GM21717 (cell line): Measurements from ENCODE around the gene STPG1.
"Not testable (repeated sequence)": the region's sequence is repeated elsewhere in the genome, so short reads cannot be mapped to it uniquely, and the experiment has no call there.

ENCODE experiments used
- ATAC-seq: cut with Tn5 transposase; IDR thresholded peaks from one replicate; pipeline ENCODE4 v1.9.1; 2021; ENCODE audit warnings: mild to moderate bottlenecking, moderate library complexity; ENCODE audit not compliant: unreplicated experiment

STPG1 gene, protein sequence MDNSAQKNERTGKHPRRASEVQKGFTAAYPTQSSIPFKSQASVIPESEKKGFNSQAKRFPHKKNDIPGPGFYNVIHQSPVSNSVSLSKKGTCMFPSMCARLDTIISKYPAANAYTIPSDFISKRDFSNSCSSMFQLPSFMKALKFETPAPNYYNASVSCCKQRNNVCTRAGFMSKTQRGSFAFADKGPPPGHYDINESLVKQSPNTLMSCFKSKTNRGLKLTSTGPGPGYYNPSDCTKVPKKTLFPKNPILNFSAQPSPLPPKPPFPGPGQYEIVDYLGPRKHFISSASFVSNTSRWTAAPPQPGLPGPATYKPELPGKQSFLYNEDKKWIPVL

GRCh38 chr1:24413350-24414163, at the start of gene STPG1:
STPG1 (minus strand) TSS chr1:24413782; CDS start chr1:24401388, 12,394 bp downstream.
- ATAC-seq, result no peak

DNA sequence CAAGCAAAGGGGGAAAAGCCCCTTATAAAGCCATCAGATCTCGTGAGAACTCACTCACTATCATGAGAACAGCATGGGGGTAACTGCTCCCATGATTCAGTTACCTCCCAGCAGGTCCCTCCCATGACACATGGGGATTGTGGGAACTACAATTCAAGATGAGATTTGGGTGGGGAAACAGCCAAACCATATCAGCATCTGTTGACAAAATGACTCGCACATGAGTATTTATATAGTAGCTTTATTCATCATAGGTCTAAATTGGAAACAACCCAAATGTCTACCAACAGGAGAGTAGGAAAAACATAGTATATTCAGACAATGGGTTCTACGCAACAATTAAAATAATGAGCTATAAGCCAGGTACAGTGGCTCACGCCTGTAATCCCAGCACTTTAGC, 48.5 kb upstream of the STPG1 start:
- not testable (repeated sequence) for ATAC-seq

- ATAC-seq, result no peak
Measured at GRCh38 chr1:24459551-24460266, 46.1 kb upstream of the STPG1 start.

DNA sequence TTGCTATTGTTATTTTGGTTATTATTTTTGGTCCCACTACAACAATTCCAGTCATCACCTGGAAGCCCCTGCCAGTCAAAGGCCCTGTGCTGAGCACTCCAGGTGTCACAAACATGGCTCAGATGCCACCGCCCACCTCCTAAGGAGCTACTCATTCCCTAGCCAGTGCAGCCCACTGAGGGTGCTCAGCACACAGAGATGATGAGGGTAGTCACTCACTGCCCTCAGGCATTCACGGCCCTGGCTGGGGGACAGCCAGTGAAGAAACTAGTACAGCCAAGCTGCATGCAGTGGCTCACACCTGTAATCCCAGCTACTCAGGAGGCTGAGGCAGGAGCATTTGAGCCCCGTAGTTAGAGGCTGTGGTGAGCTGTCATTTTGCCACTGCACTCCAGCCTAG, 44.3 kb upstream of the STPG1 start:
- ATAC-seq, result no peak

DNA sequence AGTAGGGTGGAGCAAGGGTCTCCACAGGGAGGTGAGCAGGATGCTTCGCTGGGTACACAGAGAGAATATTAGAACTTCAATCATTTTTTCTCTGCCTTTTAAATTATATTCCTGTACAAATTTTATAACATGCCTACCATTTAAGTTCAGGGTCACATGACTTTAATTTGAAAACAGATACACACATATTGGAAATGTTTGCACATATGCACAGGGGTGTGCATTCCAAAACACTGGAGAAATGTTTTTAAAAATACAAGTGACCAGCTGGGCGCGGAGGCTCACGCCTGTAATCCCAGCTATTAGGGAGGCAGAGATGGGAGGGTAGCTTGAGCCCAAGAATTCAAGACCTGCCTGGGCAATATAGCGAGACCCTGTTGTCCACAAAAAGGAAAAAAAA, 41.7 kb upstream of the STPG1 start:
- ATAC-seq, result no peak

GRCh38 chr1:24454673-24455072, 41.1 kb upstream of the STPG1 start:
- ATAC-seq, result no peak

GRCh38 chr1:24452922-24453485, 39.4 kb upstream of the STPG1 start:
- ATAC-seq, result no peak

- no peak for ATAC-seq
Measured at GRCh38 chr1:24451746-24452145, 38.2 kb upstream of the STPG1 start.

DNA sequence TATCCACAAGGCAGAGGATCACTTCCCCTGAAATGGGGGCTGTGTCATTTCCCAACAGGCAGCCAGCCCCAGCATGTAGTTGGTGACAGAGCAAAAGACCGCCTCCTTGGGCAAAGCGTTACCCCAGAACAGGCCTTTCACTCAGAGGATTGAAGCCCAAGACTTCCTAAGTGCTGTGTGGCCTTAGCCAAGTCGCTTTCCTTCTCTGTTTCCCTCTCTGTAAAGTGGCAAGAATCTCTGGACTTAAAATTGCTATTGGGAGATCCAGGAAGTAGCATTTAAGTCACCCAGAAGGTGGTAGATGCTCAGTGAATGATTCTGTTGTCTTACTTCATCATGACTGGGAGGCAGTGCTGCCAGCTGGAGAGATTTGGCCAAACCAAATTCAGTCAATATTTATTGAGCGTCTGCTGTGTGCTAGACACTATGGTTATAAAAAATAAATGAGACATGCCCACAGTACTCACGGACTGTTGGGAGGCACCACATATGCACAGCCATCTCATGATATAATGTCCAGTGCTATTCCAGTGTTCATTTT, 37.3 kb upstream of the STPG1 start:
- no peak for ATAC-seq

DNA sequence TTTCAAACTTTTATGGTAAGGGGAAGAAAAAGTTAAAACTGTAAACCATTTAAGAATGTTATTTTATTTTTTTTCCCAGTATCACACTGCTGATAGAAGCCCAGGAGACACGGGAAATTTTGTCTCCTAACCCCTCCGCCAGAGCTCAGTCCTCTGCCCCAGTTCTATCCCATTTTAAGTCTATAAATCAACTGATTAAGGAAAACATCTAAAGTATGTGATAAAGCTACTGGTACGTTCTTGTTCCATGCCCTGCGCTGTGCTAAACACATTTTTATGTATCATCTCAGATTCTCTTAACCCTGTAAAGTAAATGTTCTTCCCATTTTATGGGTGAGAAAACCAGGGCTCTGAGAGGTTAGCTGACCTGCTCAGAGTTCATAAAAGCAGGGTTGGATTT, 36.7 kb upstream of the STPG1 start:
- no peak for ATAC-seq

GRCh38 chr1:24446446-24446845, 32.9 kb upstream of the STPG1 start:
- not testable (repeated sequence) for ATAC-seq

DNA sequence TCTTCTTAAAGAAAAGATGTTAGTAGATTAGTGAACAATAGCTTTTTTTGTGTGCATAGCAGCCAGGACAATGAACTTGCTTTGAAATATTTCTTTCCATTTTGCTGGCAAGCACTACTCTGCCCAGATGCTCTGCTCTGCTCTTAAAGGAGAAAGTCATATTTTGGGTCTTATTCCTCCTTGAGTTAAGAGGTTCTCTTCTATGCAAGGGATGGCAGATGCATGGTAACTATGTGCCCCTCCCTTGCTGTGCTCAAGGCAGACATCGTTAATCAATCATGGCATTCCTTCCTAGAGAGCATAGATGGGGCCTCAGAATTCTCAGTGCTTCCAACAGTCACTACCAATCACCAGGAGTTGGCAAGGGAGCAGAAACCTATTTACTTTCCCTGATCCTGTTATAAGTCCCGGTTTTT, 29.7 kb upstream of the STPG1 start:
- ATAC-seq, result no peak

GRCh38 chr1:24442764-24443163, 29.2 kb upstream of the STPG1 start:
- ATAC-seq, result no peak

- no peak for ATAC-seq
Measured at GRCh38 chr1:24441996-24442668, 28.6 kb upstream of the STPG1 start.

DNA sequence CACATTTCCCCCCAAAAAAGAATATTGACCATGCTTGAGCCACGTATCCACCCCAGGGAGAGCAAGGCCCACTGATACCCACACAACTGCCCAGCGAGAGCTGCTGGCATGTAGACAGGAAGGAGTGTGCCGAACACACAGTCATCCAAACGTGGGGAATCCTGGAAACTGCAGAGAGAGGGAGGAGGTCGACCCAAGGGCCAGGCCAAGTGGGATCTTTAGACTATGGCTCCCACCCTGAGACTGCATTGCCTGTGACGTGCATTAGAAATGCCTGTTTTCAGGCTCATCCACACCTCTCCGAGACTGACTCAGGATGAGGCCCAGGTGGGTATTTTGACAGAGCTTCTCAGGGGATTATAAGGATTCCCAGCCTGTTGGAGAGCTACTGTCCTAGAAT, 27.9 kb upstream of the STPG1 start:
- no peak for ATAC-seq

DNA sequence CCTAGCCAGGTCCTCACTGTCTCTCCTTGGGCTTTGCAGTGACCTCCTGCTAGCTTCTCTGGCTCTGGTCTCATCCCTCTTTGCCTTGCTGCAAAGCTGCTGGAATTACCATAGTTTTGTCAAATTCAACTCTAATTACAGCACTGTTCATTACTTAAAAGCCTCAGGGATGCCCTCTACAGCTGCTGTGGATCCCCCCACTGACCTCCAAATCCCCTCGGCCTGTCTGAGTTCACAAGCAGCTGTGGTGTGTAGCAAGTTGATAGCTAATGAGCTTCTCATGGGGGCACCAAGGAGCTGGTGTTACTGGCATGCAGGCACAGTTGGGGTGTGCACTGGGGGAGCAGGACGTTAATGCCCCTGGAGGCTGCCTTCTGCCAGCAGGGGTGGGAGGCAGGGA, 26.9 kb upstream of the STPG1 start:
- no peak for ATAC-seq

DNA sequence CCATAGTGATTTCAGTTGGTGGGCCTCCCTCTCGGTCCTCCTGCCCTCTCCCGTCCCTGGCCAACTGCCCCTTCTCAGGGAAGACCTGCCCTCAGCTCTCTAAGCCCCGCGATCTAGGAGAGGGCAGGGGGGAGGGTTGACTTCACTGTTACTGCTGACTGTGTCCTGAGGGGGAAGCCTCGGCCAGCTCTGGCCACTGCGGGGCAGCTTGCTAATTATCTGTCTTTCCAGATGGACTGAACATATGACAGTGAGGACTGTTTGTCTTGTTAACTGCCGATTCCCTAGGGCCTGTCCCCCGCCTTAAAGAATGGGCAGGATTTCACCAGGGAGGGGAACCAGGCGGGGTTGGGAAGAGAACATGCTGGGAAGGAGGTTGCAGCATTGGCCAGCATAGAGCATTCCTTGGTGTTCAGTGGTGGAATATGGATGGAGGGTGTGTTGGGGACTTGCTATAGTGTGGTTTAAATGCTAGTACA, 24.9 kb upstream of the STPG1 start:
- no peak for ATAC-seq

GRCh38 chr1:24437631-24438396, 24.2 kb upstream of the STPG1 start:
- ATAC-seq, result no peak

DNA sequence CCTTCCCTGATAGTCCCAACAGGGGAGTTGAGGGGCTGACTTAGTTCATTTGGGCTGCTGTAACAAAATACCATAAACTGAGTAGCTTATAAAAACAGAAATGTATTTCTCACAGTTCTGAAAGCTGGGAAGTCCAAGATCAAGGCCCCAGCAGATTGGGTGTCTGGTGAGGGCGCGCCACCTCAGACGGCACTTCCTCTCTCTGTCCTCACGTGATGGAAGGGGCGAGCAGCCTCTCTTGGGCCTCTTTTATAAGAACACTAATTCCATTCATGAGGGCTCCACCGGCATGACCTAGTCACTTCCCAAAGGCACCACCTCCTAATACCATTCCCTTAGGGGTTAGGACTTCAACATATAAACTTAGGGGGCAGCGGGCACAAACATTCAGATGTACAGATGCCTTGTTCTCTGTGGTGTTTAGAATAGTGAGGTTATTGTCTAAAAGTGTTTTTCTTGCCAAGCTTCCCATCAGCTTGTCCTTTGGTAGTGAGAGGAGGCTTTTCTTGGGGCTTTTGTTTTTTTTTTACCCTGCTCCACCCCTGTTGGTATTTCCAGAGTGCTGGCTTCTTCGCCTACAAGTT, 22.3 kb upstream of the STPG1 start:
- ATAC-seq, result no peak
